ENCODE measurements around the gene LAGE3.

The LAGE3 gene

DNA sequence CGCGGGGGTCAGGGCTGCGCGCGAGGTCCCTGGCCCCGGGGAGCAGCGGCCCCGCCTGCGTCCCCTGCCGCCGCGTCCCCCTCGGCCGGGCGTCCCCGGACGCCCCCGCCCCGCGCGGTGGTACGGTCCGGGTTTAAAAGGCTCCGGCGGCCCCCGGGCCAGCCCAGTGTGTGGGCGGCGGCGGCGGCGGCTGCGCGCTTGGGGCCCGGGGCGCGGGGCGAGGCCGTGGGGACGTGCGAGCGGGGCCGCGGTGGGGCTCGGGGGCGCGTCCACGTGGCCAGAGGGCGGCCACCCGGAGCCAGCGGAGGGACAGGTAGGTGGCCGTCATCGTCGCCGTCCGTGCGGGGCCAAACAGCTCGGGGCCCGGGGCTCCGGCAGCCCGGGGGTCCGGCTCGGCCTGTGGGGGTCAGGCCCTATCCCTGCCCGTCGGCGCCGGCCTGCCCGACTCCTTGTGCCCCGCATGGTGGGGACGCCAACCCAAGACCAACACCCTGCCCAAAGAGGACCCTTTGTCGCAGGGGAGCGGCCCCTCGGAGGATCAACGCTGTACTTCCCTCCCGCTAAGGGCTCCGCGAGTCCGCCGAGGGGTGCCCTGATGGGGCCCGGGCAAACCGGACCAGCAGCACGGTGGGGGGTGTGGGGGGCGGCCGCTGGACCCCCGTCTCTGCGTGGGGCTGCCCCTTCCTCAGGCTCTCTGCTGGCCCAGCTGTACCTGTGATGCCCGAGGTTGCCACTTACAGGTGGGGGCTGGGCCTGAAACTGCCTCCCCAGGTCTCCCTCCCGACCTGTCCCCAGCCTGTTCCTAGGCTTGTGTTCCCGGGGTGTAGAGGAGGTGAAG is 20.7 kb downstream of the LAGE3 start, which contains the start of gene PLXNA3:
PLXNA3 (plus strand) TSS at position 166 of the 838 bp plus-strand sequence. CDS start 1,903 bp downstream, outside the sequence.
- ATAC-seq (peak; percentile 85), DNase-seq (peak; percentile 67 to 75)
- Mint-ChIP-seq H3K4me1 (peaks cover 32% of the 10 kb centered on the region), H3K4me3 (peak within 1 kb of the TSS; percentile 88 to 89), H3K9me3 (no peaks in the 10 kb centered on the region), H3K27ac (peak within 1 kb of the TSS; percentile 87 to 97), H3K27me3 (no peaks in the 10 kb centered on the region)

DNA sequence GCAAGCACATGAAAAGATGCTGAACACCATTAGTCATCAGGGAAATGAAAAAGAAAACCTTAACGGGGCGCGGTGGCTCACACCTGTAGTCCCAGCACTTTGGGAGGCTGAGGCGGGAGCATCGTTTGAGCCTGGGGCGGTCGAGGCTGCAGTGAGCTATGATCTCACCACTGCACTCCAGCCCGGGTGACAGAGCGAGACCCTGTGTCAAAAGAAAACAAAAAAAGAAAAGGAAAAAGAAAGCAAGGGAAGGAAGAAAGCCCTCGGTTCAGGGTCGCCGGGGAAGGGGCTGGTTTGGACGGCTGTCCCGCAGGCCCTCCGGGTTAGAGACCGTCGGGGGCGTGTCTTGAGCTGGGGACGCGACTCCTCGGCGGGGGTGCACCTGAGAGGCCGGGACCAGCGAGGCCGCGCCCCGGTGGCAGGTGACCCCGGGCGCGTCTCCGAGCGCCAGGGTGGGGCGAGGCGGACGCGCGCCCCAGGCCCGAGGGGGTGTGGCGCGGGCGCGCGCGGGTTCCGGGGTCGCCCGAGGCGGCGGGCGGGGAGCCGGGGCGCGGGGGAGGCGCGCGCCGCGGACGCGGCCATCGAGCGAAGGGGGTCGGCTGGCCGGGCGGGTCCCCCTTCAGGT is 21.5 kb downstream of the LAGE3 start:
- H3K27me3 Mint-ChIP-seq, result no peaks in the 10 kb centered on the region
- peak; percentile 58 to 66 for DNase-seq
- peak overlapping the region; percentile 87 to 97 for H3K27ac Mint-ChIP-seq
- peak; percentile 73 for ATAC-seq
- H3K4me3 Mint-ChIP-seq, result peak overlapping the region; percentile 88 to 89
- peaks cover 32% of the 10 kb centered on the region for H3K4me1 Mint-ChIP-seq
- no peaks in the 10 kb centered on the region for H3K9me3 Mint-ChIP-seq

GRCh38 chrX:154452823-154453222 is 26.3 kb downstream of the LAGE3 start:
- H3K4me1 Mint-ChIP-seq, result peaks cover 6% of the 10 kb centered on the region
- no peaks in the 10 kb centered on the region for H3K9me3 Mint-ChIP-seq
- DNase-seq (no peak), ATAC-seq (no peak)
- H3K27me3 Mint-ChIP-seq, result no peaks in the 10 kb centered on the region
- no peak overlapping the region for H3K27ac Mint-ChIP-seq
- H3K4me3 Mint-ChIP-seq, result no peak overlapping the region

DNA sequence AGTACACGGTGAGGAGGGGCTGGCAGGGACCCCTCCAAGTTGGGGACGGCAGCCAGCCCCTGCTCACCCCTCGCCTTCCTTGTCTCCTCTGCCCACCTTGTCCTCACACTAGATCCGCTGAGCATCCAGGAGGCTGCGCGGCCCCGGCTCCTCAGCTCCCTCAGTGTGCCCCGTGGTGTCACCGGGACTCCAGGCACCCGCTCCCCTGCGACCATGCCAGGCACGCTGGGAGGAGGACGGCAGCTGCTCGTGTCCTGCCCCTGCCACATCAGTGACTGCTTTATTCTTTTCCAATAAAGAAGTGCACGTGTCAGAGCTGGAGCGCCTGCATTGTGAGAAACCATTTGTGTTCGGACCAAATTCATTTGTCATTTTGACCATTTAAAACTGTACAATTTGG is 28.8 kb downstream of the LAGE3 start:
- Mint-ChIP-seq H3K27me3 (no peaks in the 10 kb centered on the region), H3K27ac (no peak overlapping the region), H3K4me1 (peaks cover 17% of the 10 kb centered on the region), H3K4me3 (no peak overlapping the region), H3K9me3 (no peaks in the 10 kb centered on the region)
- no peak for DNase-seq
- no peak for ATAC-seq

DNA sequence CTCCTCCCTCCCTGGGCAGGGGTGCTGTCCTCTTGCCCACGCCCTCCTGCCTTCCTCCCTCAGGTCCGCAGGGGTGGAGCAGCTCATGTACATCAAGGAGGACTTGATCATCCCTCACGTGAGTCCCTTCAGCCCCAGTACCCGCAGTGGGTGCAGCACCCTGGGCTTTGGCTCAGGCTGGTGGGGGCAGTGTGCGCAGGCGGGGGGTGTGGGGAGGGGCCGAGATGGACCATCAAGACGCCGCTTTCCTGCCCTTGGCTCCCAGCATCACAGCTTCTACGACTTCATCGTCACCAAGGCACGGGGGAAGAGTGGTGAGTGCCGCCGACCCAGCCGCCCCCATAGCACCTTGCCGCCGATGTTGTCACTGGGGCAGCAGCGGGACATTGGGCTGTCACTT is 29.5 kb downstream of the LAGE3 start:
- H3K27ac Mint-ChIP-seq, result no peak overlapping the region
- no peak overlapping the region for H3K4me3 Mint-ChIP-seq
- peaks cover 17% of the 10 kb centered on the region for H3K4me1 Mint-ChIP-seq
- no peaks in the 10 kb centered on the region for H3K9me3 Mint-ChIP-seq
- DNase-seq, result no peak
- no peak for ATAC-seq
- no peaks in the 10 kb centered on the region for H3K27me3 Mint-ChIP-seq

- Mint-ChIP-seq H3K27ac (no peak overlapping the region), H3K27me3 (no peaks in the 10 kb centered on the region), H3K4me3 (no peak overlapping the region), H3K4me1 (peaks cover 20% of the 10 kb centered on the region), H3K9me3 (no peaks in the 10 kb centered on the region)
- no peak for ATAC-seq
- no peak for DNase-seq
Observed at GRCh38 chrX:154448484-154448883, 30.6 kb downstream of the LAGE3 start.

GRCh38 chrX:154446430-154446829 is 32.7 kb downstream of the LAGE3 start:
- Mint-ChIP-seq H3K4me1 (peaks cover 32% of the 10 kb centered on the region), H3K4me3 (peak overlapping the region in 1 of 2 donors; percentile 13), H3K27ac (no peak overlapping the region), H3K9me3 (no peaks in the 10 kb centered on the region), H3K27me3 (no peaks in the 10 kb centered on the region)
- no peak for ATAC-seq
- no peak for DNase-seq

GRCh38 chrX:154445776-154446175 is 33.3 kb downstream of the LAGE3 start:
- Mint-ChIP-seq H3K4me1 (peaks cover 38% of the 10 kb centered on the region), H3K4me3 (peak overlapping the region; percentile 13 to 44), H3K27ac (peak overlapping the region in 1 of 2 donors; percentile 90), H3K27me3 (no peaks in the 10 kb centered on the region), H3K9me3 (no peaks in the 10 kb centered on the region)
- ATAC-seq (no peak), DNase-seq (no peak)

DNA sequence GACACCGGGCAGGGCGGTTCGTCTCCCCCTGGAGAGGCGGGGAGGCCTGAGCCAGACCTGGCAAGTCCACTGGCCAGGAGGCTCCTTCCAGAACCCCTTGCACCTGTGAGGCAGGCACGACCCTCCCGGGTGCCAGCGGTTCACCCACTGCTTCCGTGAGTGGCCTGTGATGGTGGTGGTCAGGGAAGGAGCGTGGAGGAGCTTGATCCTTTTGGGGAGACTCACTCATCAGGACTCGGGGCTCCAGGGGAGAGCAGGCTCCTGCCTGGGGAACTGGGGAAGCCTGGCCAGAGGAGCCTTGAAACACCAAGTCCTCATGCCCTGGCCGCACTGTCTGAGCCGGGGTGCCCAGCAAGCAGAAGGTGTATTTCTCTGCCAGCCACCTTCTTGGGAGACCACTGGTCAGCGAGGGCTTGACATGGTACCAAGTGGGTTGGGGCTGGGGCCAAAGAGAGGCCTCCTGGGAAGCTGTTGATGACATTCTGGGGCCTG is 34.3 kb downstream of the LAGE3 start:
- H3K4me1 Mint-ChIP-seq, result peaks cover 47% of the 10 kb centered on the region
- DNase-seq (no peak), ATAC-seq (no peak)
- H3K27me3 Mint-ChIP-seq, result no peaks in the 10 kb centered on the region
- H3K27ac Mint-ChIP-seq, result peak overlapping the region in 1 of 2 donors; percentile 27
- peak overlapping the region; percentile 44 to 59 for H3K4me3 Mint-ChIP-seq
- H3K9me3 Mint-ChIP-seq, result no peaks in the 10 kb centered on the region

DNA sequence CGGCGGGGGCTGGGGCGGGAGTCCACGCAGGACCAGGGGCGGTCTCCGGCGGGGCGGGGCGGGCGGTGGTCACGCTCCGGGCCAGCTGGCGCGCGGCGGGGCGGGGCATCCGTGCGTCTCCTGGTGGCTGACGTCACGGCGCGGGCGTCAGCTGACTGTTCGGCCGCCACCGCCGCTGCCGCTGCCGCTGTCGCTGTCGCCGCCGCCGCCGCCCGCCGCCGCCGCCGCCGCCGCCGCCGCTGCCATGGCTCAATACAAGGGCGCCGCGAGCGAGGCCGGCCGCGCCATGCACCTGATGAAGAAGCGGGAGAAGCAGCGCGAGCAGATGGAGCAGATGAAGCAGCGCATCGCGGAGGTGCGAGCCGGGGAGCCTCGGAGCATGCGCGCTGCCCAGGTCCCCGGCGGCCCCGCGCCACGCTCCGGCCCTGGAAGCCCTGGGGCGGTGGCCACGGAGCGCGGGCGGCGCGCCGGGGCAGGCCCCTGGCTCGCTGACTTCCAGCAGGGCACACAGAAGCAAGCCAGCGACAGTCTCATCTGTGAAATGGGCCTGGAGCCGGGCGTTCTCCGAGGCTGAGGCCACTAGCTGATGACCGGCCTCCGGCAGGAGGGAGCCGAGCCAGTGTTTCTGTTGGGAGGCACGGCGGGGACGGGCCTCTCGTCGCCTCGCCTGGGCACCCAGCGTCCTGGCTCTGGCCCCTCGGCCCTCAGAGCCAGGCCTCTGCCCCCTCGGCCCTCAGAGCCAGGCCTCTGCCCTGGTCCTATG is 34.9 kb downstream of the LAGE3 start, which contains the start of gene FAM50A:
FAM50A (plus strand) TSS at position 150 of the 763 bp plus-strand sequence; CDS start at position 245, 95 bp downstream.
- peak; percentile 56 to 58 for DNase-seq
- Mint-ChIP-seq H3K9me3 (no peaks in the 10 kb centered on the region), H3K4me1 (peaks cover 47% of the 10 kb centered on the region), H3K27me3 (no peaks in the 10 kb centered on the region), H3K4me3 (peak within 1 kb of the TSS; percentile 77 to 79), H3K27ac (peak within 1 kb of the TSS; percentile 75 to 80)
- peak; percentile 84 for ATAC-seq

GRCh38 chrX:154443479-154443910 is 35.6 kb downstream of the LAGE3 start:
- H3K4me1 Mint-ChIP-seq, result peaks cover 52% of the 10 kb centered on the region
- no peaks in the 10 kb centered on the region for H3K9me3 Mint-ChIP-seq
- H3K4me3 Mint-ChIP-seq, result peak overlapping the region; percentile 76 to 79
- DNase-seq (no peak), ATAC-seq (peak; percentile 15)
- H3K27me3 Mint-ChIP-seq, result no peaks in the 10 kb centered on the region
- peak overlapping the region in 1 of 2 donors; percentile 75 for H3K27ac Mint-ChIP-seq

DNA sequence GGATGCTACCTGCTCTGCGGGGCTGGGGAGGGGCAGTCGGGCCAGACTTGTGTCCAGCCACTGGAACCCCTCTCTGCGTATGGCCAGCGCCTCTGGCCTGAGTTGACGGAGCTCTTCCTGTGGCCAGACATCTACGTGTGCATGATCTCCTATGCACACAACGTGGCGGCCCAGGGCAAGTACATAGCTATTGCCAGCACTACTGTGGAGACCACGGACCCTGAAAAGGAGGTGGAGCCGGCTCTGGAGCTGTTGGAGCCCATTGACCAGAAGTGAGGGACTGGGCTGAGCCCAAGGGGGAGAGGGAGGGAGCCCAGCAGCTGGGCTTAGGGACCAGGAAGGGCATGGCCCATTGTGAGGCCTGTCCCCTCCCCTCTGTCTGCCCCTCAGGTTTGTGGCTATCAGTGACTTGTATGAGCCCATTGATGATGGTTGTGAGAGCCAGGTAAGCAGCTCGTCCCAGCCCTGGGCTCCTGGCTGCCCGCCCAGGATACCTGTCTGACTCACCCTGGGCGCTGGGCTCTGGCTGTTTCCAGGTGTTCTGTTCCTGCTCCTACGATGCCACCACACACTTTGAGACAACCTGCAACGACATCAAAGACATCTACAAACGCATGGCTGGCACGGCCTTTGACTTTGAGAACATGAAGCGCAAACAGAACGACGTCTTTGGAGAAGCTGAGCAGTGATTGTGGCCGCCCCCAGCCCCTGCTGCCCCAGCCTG is 36.9 kb downstream of the LAGE3 start:
- H3K9me3 Mint-ChIP-seq, result no peaks in the 10 kb centered on the region
- DNase-seq (no peak), ATAC-seq (no peak)
- H3K4me3 Mint-ChIP-seq, result no peak overlapping the region
- H3K4me1 Mint-ChIP-seq, result peaks cover 56% of the 10 kb centered on the region
- no peak overlapping the region for H3K27ac Mint-ChIP-seq
- no peaks in the 10 kb centered on the region for H3K27me3 Mint-ChIP-seq

- DNase-seq (no peak), ATAC-seq (no peak)
- no peak overlapping the region for H3K4me3 Mint-ChIP-seq
- H3K27me3 Mint-ChIP-seq, result no peaks in the 10 kb centered on the region
- peaks cover 50% of the 10 kb centered on the region for H3K4me1 Mint-ChIP-seq
- H3K9me3 Mint-ChIP-seq, result no peaks in the 10 kb centered on the region
- no peak overlapping the region for H3K27ac Mint-ChIP-seq
Observed at GRCh38 chrX:154441564-154441963, 37.5 kb downstream of the LAGE3 start.

GRCh38 chrX:154440623-154441357 is 38.3 kb downstream of the LAGE3 start:
- H3K9me3 Mint-ChIP-seq, result no peaks in the 10 kb centered on the region
- H3K27ac Mint-ChIP-seq, result no peak overlapping the region
- H3K4me3 Mint-ChIP-seq, result no peak overlapping the region
- DNase-seq, result no peak
- no peaks in the 10 kb centered on the region for H3K27me3 Mint-ChIP-seq
- peaks cover 50% of the 10 kb centered on the region for H3K4me1 Mint-ChIP-seq
- no peak for ATAC-seq

Data from stimulated activated naive CD8-positive, alpha-beta T cell treated with anti-CD3 and anti-CD28 coated beads, Interleukin-15, amount 100 ng/mL, for 72 hours (primary cell).